Stimulated activated CD8-positive, alpha-beta memory T cell treated with anti-CD3 and anti-CD28 coated beads, Interleukin-2, amount 100 ng/mL, for 48 hours (primary cell): ENCODE measurements around the gene OBSL1.

Experiments used
- DNase-seq, 2 donors: peaks; one replicate each; pipeline ENCODE4 v3.0.0-alpha.2; 2020; ENCODE audit warnings: low read depth in 2 of 2

OBSL1 gene

DNA sequence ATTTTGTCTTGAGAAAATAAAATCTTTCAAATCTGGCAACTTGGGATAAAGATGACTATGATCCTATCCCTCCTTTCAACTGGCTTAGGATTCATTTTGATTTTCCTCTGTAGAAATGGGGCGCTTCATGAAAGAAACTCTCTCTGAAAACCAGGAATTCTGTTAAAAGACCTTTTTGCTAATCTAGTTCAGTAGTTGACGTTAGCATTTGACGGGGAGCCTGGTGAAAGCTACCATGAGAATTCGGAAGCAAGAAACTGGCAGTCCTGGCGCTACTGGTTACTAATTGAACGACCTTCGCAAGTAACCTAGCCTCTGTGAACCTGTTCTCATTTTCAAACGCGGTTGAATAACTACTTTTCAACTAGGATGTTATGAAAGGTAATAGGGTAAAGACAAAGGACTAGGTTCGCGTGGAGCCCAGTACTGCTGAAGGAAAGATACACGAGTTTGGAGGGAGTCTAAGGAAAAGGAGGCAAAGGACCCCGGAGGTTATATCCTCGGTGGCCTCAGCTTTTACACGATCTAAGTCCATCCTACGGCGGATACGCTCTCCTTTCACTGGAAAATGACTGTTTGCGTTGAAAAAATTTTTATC is 25.7 kb upstream of the OBSL1 start:
- DNase-seq: no peak

DNA sequence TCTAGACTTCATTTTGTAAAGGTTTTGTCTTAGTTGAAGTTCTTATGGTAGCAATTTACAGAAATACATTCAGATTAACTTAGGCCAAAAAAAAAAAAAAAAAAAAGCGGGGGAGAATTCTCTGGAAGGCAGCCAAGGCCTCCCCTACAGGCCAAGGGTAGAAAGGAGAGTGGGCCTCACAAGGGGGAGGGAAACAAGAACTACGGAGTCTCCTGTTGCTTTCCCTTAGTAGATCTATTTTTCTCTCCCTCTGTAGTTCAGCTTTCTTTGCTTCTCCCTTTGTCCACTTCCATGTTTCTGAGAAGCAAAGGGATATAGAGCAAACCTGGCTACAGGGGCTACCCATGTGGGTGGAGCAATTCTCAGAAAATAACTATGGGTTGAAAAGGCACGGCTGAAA is 23.9 kb upstream of the OBSL1 start:
- DNase-seq: no peak

DNA sequence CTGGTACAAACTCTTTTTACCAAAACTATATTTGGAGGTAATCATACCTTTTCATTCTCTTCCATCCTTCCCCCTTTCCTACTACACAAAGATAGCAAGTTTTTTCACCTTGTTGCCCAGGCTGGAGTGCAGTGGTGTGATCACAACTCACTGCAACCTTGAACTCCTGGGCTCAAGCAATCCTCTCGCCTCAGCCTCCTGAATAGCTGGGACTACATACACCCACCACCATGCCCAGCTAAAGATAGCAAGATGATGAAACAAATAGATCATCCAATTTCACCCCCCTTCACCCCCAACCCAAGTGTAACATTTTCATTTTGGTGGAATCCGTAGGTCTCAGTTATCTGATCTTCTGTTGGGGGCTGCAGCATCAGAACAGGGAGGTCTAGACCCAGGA is 21.8 kb upstream of the OBSL1 start:
- no peak for DNase-seq

DNA sequence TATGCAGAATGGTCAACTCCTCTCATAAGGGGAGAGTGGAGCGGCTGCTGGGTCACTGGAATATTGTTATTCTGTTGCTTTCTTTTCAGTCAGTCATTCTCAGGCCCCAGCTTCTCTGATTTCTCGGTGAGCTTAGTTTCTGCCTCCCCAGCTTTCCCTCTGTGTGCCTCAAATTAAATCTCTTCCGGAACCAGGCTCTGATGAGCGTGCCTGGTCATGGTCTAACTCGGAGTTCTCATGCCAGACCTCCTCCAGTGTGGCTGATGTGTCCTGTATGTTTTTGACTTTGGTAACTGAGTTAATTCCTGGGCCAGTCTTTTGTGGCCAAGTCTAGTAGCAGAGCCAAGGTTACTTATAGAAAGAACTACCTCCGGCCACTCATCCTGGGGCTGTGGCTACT is 21.4 kb upstream of the OBSL1 start:
- DNase-seq: no peak

DNA sequence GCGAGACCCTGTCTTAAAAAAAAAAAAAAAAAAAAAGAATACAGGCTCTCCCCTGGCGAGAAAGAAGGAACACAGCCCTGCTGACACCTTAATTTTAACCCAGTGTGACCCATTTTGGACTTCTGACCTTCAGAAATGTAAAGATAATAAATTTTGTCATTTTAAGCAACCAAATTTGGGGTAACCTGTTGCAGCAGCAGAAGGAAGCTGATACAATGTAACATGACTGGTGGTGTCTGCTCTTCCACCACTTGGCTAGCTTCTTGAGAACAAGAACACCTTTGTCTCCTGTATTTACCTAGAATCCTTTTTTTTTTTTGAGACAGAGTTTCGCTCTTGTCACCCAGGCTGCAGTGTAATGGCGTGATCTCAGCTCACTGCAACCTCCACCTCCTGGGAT is 19.8 kb upstream of the OBSL1 start:
- DNase-seq: no peak

- no peak for DNase-seq
These were observed 10.0 kb upstream of the OBSL1 start for GRCh38 chr2:219581346-219581745.

GRCh38 chr2:219578811-219579613 is 7.7 kb upstream of the OBSL1 start:
- DNase-seq: no peak

- no peak for DNase-seq
These were observed 5.4 kb upstream of the OBSL1 start for GRCh38 chr2:219576505-219577388.

- DNase-seq: no peak
These were observed 4.5 kb upstream of the OBSL1 start for GRCh38 chr2:219575566-219576504.

GRCh38 chr2:219574484-219575311 is 3.4 kb upstream of the OBSL1 start:
- no peak for DNase-seq

GRCh38 chr2:219573166-219573565 is 1.8 kb upstream of the OBSL1 start:
- DNase-seq: no peak

GRCh38 chr2:219572237-219573001 is 1.1 kb upstream of the OBSL1 start, which contains the start of gene INHA:
Gene INHA, plus strand, starts transcription at chr2:219572310. Its CDS starts 65 bp downstream, at chr2:219572375.
- DNase-seq: no peak

DNA sequence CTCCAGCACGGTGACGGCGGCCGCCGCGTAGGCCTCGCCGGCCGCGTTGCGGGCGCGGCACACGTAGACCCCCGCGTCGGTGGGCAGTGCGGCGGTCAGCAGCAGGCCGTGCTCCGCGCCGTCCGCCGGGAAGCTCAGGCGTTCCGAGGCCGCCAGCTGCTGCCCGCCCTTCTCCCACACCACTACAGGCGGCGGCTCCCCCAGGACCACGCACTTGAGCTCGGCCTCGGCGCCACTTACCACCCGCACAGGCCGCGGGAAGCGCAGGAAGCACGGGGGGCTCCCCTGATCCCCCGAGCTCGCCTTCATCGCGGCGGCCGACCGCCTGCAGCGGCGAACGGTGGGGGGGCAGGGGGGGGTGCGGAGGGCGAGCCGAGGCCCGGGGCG is 422 bp downstream of the OBSL1 start:
- DNase-seq: no peak

DNA sequence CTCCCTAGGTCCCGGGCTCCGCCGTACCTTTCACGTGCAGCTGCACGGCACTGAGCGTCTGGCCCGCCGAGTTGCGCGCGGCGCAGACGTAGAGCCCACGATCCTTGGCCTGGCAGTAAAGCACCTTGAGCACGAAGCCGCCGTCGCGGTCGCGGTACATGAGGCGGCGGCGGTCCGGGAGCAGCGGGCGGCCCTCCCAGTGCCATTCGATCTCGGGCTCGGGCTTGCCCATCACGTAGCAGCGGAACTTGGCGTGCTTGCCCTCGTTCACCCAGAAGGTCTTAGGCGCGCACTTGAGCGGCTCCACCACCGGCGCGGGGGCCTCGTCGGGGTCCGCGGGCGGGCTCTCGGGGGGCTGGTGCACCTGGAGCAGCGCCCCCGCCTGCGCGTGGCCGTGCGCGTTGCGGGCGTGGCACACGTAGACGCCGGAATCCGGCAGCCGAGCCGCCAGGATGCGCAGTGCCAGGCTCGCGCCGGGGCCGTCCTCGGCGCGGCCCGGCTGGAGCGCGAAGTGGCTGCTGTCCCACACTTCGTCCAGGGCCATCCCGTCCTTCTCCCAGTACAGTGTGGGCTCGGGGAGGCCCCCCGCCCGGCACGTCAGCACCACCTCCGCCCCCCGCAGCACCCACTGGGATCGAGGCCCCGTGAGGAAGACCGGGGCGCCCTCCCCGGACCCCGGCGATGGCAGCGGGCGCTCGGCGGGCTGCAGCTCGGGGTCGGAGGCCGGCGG is 980 bp downstream of the OBSL1 start:
- no peak for DNase-seq

DNA sequence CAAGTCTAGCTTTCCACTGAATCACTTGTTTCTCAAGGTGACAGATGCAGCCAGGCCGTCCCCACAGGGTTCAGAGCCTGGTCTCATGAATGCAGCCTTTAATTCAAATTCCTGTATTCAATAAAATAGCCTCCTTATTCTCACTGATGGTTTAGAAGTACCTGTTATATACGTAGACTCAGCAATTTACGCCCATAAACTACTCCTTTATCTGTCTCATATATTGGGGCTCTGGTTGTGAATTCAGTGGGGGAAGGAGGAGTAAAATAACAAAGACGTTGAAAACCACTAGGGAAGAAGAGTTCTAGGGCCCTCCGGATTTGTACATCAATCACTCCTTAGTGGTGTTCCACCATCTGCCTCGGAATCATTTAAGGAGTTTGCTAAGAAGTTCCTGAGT is 1.7 kb downstream of the OBSL1 start:
- no peak for DNase-seq

GRCh38 chr2:219569041-219569440 is 2.3 kb downstream of the OBSL1 start:
- no peak for DNase-seq

DNA sequence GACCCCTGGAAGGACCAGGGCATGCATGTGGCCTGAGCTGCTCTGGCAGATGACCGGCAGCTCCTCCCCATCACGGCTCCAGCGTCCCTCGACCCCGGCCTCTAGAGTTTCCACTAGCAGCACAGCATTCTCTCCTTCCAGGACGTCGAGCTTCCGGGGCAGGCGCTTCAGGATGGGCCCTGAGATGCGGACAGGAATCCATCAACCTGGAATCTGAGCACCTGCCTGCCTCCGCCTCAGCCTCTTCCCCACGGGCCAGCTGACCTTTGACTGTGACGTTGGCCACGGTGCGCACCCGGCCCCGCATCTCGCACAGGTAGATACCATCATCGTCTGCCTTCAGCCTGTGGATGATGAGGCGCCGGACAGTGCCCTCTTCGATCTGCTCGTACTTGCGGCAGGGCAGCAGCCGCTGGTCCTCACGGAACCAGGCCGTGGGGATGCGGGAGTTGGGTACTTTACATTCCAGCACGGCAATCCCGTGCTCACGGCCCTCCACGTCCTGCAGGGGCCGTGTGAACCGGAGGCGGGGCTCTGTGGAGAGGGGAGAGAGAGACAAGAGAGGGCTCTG is 3.5 kb downstream of the OBSL1 start:
- no peak for DNase-seq

DNA sequence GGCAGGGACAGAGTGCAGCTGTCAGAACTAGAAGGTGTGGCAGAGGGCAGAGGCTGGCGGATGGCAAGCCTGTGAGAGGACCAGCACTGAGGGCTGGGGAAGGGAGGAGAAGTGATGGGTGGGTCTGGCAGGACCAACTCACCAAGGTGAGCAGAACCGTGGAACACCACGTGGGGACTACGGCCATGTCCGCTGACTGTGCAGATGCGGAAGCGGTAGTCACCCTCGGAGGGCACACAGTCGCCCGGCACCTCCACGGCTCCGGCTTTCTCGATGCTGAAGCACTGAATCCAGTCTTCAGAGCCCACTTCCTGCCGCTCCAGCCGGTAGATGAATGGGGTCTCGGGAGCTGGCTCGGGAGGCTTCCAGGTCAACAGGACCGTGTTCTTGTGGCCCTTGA is 4.2 kb downstream of the OBSL1 start:
- no peak for DNase-seq

DNA sequence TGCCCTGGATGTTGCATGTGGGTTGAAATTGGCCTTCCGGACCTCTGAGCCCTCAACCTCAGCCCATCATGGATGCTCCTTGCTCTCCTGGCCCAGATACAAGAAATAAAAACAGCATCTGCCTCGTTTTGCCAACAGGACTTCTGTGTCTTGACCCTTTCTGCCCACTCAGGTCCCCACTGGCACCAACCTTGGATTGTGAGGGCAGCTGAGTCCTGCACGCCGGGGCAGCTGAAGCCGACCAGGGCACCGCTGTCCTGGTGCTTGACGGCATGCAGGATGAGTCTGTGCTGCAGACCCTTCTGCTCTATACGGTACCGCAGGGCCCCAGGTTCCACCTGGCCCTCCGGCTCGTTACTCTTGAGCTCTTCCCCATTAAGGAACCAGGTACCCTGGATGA is 4.7 kb downstream of the OBSL1 start:
- DNase-seq: no peak
